ENCODE data around the gene TTC7B.
A peak's percentile ranks its signal among the peaks of the same experiment; 100 is the strongest.

Gene TTC7B

DNA sequence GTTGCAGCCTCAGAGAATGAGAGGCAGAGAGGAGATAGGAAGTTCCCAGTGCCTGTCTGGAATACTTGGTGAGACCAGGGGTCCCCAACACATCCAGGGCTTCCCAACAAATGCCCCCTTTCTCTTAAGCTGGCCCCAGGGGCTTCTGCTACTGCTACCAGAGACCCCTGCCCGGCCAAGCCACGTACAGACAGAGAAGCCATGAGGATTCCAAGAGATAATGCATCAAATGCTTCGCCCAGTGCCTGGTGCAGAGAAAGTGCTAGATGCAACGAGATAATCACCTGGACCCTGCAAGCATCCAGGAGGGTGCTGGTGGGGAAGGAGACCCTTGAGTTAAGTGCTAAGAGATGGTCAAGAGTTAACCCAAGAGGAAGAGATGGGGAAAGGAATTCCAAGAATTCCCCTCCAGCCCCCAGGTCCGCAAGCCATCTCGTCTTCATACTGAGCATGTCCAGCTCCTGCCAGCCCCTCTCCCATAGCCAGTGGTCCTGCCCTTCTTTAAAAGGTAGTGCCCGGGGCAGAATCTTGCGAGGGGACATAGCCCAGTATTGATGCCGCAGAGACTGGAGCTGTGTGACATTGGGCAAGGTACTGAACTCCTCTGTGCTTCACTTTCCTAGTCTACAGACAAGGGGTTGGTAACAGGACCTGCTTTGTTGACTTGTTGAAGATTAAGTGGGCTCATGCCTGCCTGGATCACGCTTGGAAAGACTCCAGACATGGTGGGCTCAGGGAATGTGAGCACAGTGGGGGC lies 316.1 kb downstream of the TTC7B start:
- no peak for DNase-seq (ENCODE audit: low read depth)
- H3K4me3 ChIP-seq (ENCODE audit: low read depth, low read length) = no peak overlapping the region
- TF ChIP-seq MYC (IDR thresholded peaks at IDR 0.05; ENCODE audit: low read depth, low read length) = no peak

DNA sequence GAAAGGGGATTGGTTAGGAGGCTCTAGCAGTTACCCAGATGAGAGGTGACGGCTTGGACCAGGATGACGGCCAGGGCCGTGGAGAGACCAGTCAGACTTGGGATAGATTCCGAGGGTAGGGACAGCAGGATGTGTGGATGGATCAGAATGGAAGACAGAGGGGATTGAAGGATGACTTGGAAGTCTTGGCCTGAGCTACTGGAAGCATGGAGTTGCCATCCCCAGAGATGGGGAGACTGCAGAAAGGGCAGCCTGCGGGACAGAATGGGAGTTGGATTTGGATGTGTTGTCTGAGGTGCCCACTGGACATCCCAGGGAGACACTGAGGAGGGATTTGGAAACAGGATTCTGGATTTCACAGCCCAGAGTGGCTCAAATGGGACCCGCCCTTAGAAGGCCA lies 317.1 kb downstream of the TTC7B start:
- TF ChIP-seq, protein P1, sequence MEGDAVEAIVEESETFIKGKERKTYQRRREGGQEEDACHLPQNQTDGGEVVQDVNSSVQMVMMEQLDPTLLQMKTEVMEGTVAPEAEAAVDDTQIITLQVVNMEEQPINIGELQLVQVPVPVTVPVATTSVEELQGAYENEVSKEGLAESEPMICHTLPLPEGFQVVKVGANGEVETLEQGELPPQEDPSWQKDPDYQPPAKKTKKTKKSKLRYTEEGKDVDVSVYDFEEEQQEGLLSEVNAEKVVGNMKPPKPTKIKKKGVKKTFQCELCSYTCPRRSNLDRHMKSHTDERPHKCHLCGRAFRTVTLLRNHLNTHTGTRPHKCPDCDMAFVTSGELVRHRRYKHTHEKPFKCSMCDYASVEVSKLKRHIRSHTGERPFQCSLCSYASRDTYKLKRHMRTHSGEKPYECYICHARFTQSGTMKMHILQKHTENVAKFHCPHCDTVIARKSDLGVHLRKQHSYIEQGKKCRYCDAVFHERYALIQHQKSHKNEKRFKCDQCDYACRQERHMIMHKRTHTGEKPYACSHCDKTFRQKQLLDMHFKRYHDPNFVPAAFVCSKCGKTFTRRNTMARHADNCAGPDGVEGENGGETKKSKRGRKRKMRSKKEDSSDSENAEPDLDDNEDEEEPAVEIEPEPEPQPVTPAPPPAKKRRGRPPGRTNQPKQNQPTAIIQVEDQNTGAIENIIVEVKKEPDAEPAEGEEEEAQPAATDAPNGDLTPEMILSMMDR (IDR thresholded peaks at IDR 0.05; ENCODE audit: low read depth, low read length) = no peak
- TF ChIP-seq, protein P2, sequence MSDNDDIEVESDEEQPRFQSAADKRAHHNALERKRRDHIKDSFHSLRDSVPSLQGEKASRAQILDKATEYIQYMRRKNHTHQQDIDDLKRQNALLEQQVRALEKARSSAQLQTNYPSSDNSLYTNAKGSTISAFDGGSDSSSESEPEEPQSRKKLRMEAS (IDR thresholded peaks at IDR 0.05; ENCODE audit: low read depth, low read length) = no peak
- no peak for TF ChIP-seq MYC (IDR thresholded peaks at IDR 0.05; ENCODE audit: low read depth, low read length)
- no peak for TF ChIP-seq POLR2A (IDR thresholded peaks at IDR 0.05; ENCODE audit: extremely low read depth, insufficient read length)
- no peak overlapping the region for H3K4me3 ChIP-seq (ENCODE audit: low read depth, low read length)
- DNase-seq (ENCODE audit: low read depth) = no peak

DNA sequence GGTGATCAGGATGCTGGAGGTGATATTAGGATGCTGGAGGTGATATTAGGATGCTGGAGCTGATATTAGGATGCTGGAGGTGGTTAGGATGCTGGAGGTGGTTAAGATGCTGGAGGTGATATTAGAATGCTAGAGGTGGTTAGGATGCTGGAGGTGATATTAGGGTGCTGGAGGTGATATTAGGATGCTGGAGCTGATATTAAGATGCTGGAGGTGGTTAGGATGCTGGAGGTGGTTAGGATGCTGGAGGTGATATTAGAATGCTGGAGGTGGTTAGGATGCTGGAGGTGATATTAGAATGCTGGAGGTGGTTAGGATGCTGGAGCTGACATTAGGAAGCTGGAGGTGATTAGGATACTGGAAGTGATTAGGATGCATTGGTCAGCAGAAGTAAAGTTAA lies 318.0 kb downstream of the TTC7B start:
- TF ChIP-seq POLR2A (IDR thresholded peaks at IDR 0.05; ENCODE audit: extremely low read depth, insufficient read length) (no peak), MYC (IDR thresholded peaks at IDR 0.05; ENCODE audit: low read depth, low read length) (no peak)
- TF ChIP-seq, protein P2 (IDR thresholded peaks at IDR 0.05; ENCODE audit: low read depth, low read length) = no peak
- TF ChIP-seq, protein P1 (IDR thresholded peaks at IDR 0.05; ENCODE audit: low read depth, low read length) = no peak
- DNase-seq (ENCODE audit: low read depth) = no peak
- no peak overlapping the region for H3K4me3 ChIP-seq (ENCODE audit: low read depth, low read length)

DNA sequence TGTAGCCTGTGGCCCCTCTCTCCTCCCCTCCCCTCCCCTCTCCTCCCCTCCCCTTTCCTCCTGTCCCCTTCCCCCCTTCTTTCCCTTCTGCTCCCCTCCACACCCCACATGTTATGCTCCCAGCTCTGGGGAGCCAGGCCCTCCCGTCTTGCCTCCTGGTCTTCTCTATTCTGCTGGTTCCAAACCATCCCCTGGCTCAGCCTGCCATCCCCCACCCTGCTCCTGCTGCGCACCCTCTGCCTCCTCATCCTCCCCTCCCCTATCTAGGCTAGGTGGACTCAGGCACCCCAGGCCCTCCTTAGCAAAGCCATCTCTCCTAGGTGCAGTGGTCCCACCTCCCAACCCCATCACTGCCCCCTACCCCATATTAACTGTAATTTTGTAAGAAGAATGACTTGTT lies 319.9 kb downstream of the TTC7B start:
- no peak overlapping the region for H3K4me3 ChIP-seq (ENCODE audit: low read depth, low read length)
- TF ChIP-seq, protein P2 (IDR thresholded peaks at IDR 0.05; ENCODE audit: low read depth, low read length) = no peak
- TF ChIP-seq, protein P1 (IDR thresholded peaks at IDR 0.05; ENCODE audit: low read depth, low read length) = no peak
- TF ChIP-seq POLR2A (IDR thresholded peaks at IDR 0.05; ENCODE audit: extremely low read depth, insufficient read length) (no peak), MYC (IDR thresholded peaks at IDR 0.05; ENCODE audit: low read depth, low read length) (no peak)
- DNase-seq (ENCODE audit: low read depth) = no peak

DNA sequence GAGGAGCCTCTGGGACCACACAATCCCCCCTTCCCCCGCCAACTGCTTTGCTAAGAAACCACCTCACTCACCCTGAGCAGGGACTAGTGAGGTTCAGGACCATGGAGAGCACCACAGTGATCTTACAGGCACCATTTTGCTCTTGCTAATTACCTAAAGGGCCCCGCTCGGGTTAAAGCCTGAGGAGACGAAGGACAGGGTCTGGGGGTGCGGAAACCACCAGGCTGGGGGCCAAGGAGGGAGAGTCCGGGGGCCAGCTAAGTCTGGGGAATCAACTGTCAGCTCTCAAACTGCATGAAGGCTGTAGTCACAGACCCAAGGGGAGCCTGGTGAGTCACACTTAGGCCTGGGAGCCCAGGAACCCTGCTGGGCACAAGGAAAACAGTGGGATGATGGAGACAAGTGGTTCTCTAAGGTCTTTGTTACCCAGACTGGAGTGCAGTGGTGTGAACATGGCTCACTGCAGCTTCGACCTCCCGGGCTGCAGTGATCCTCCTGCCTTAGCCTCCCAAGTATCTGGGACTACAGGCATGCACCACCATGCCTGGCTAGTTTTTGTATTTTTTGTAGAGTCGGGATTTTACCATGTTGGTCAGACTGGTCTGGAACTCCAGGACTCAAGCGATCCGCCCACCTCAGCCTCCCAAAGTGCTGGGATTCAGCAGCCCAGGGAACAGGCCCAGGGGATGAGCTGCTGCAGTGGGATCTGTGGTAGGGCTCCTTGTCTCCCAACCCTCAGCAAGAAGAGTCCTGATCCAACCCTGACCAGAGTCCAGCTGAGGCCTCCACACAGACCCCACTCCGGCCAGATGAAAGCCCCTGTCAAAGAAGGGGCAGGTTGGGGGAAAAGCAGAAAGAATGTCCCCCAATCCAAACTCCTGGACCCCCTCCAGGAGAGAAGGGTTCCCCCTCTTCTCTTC lies 320.6 kb downstream of the TTC7B start:
- no peak overlapping the region for H3K4me3 ChIP-seq (ENCODE audit: low read depth, low read length)
- no peak for TF ChIP-seq POLR2A (IDR thresholded peaks at IDR 0.05; ENCODE audit: extremely low read depth, insufficient read length)
- TF ChIP-seq, protein P2 (IDR thresholded peaks at IDR 0.05; ENCODE audit: low read depth, low read length) = 0 out of 2 replicates have a peak, but pooled peaks have one; percentile 22
- DNase-seq (ENCODE audit: low read depth) = peak; percentile 79

DNA sequence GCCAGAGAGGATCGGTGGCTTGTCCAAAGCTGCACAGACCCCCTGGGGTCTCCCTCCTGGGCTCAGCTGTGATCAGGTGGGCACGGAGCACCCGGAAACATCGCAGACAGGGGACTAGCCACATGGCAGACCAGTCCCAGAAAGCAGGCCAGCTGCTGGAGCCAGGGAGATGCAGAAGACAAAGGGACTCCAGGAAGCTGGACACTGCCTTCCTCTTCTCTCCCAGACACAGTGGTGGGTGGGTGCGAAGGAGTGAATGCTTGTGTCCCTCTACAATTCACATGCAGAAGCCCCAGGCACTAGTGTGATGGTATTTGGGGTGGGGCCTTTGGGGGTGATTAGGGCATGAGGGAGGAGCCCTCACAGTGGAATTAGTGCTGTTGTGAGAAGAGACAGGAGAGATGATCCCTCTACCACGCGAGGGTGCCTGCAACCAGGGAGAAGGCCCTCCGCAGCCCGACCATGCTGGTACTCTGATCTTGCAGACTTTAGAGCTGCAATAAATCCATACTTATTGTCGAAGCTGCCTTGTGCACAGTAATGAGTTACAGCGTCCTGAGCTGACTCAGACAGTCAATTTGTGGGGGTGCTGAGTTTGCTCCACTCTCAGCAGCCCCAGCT lies 324.2 kb downstream of the TTC7B start:
- H3K4me3 ChIP-seq (ENCODE audit: low read depth, low read length) = no peak overlapping the region
- TF ChIP-seq, protein P2 (IDR thresholded peaks at IDR 0.05; ENCODE audit: low read depth, low read length) = no peak
- TF ChIP-seq POLR2A (IDR thresholded peaks at IDR 0.05; ENCODE audit: extremely low read depth, insufficient read length) = no peak
- no peak for TF ChIP-seq MYC (IDR thresholded peaks at IDR 0.05; ENCODE audit: low read depth, low read length)
- TF ChIP-seq, protein P1 (IDR thresholded peaks at IDR 0.05; ENCODE audit: low read depth, low read length) = no peak
- no peak for DNase-seq (ENCODE audit: low read depth)

All from NB4 (cell line).